HCT116 (cell line): Measurements from ENCODE around the gene RXYLT1.

ENCODE experiments used
- EZH2phosphoT487 ChIP-seq: fragments of 200-600 bp; IDR thresholded peaks from 2 replicates; pipeline ENCODE4 v1.6.1; 2018; ENCODE audit warnings: antibody characterized with exemption, borderline replicate concordance
- POLR2A ChIP-seq: IDR thresholded peaks from 2 replicates; pipeline ENCODE4 v1.7.0; 2011; ENCODE audit warnings: borderline replicate concordance; ENCODE audit not compliant: insufficient read depth, insufficient read length; ENCODE audit errors: extremely low read depth
- TF ChIP-seq, protein P1 (sequence below): IDR thresholded peaks from 2 replicates; pipeline ENCODE4 v1.6.1; 2012

DNA sequence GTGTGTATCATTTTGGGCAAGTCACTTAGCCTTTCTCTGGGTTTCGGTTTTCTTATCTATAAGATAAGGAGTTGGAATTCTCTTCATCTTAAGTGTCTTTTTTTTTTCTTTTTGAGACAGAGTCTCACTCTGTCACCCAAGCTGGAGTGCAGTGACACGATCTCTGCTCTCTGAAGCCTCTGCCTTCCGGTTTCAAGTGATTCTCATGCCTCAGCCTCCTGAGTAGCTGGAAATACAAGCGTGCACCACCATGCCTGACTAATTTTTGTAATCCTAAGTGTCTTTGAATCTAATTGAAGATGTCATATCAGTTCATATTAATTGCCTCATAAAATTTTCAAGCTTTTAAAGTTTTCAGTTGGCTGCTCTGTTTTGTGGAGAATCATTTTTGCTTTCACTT, 68.7 kb downstream of the RXYLT1 start:
- TF ChIP-seq POLR2A, result no peak
- TF ChIP-seq EZH2phosphoT487, result no peak
- TF ChIP-seq, protein P1, sequence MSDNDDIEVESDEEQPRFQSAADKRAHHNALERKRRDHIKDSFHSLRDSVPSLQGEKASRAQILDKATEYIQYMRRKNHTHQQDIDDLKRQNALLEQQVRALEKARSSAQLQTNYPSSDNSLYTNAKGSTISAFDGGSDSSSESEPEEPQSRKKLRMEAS, result no peak
